Measurements from ENCODE around the gene ARL6IP5. TPM values are rescaled to one million over a fixed set of nuclear protein-coding genes. Genes with fewer than 3 reads are reported as not detected.

ARL6IP5 gene
- total RNA-seq, 1 experiment from 2014 or later, result 41.5 TPM

DNA sequence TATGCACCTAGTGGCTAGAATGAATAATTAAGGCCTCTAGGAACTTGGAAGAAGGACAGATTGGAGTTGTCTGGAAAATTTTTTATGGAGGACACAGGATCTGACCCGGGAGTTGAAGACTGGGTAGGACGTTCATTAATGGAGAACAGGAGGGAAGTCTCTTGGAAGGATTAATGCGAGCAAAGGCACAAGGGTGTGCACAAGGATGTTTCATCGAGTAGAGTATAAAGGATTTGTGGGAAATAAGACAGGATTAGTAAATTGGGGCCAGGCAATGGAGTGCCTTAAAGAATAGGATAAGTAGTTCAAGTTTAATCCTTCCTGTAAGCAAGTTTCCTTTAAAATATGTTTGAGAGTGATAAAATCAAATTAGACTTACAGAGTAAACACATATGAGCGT lies 23.1 kb downstream of the ARL6IP5 start:
- ChIA-PET POLR2A (no interaction called here), CTCF (interaction anchor here (0.7 kb wide), 1 partner anchor 27 kb away, joined by 3 read pairs; no protein-coding TSS in a partner anchor)
- H3K4me3 ChIP-seq (ENCODE audit: low read depth in 2 of 2, low read length in 2 of 2), result no peak overlapping the region
- in situ Hi-C loops (cut with HindIII; ENCODE audit: low pct_unique_long_range_greater_than_20kb, low sequenced_read_pairs), result no loop called here
- no peak for TF ChIP-seq TCF7L2 (IDR thresholded peaks at IDR 0.05; ENCODE audit: low read depth, low read length)
- no peak for TF ChIP-seq POLR2AphosphoS5 (IDR thresholded peaks at IDR 0.05; ENCODE audit: low read depth, low read length)
- TF ChIP-seq, protein P1, sequence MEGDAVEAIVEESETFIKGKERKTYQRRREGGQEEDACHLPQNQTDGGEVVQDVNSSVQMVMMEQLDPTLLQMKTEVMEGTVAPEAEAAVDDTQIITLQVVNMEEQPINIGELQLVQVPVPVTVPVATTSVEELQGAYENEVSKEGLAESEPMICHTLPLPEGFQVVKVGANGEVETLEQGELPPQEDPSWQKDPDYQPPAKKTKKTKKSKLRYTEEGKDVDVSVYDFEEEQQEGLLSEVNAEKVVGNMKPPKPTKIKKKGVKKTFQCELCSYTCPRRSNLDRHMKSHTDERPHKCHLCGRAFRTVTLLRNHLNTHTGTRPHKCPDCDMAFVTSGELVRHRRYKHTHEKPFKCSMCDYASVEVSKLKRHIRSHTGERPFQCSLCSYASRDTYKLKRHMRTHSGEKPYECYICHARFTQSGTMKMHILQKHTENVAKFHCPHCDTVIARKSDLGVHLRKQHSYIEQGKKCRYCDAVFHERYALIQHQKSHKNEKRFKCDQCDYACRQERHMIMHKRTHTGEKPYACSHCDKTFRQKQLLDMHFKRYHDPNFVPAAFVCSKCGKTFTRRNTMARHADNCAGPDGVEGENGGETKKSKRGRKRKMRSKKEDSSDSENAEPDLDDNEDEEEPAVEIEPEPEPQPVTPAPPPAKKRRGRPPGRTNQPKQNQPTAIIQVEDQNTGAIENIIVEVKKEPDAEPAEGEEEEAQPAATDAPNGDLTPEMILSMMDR (IDR thresholded peaks at IDR 0.05), result no peak
- no peak for TF ChIP-seq SIN3A (IDR thresholded peaks at IDR 0.05; ENCODE audit: borderline replicate concordance, insufficient read depth, low read depth, low read length)
- TF ChIP-seq, protein P2, sequence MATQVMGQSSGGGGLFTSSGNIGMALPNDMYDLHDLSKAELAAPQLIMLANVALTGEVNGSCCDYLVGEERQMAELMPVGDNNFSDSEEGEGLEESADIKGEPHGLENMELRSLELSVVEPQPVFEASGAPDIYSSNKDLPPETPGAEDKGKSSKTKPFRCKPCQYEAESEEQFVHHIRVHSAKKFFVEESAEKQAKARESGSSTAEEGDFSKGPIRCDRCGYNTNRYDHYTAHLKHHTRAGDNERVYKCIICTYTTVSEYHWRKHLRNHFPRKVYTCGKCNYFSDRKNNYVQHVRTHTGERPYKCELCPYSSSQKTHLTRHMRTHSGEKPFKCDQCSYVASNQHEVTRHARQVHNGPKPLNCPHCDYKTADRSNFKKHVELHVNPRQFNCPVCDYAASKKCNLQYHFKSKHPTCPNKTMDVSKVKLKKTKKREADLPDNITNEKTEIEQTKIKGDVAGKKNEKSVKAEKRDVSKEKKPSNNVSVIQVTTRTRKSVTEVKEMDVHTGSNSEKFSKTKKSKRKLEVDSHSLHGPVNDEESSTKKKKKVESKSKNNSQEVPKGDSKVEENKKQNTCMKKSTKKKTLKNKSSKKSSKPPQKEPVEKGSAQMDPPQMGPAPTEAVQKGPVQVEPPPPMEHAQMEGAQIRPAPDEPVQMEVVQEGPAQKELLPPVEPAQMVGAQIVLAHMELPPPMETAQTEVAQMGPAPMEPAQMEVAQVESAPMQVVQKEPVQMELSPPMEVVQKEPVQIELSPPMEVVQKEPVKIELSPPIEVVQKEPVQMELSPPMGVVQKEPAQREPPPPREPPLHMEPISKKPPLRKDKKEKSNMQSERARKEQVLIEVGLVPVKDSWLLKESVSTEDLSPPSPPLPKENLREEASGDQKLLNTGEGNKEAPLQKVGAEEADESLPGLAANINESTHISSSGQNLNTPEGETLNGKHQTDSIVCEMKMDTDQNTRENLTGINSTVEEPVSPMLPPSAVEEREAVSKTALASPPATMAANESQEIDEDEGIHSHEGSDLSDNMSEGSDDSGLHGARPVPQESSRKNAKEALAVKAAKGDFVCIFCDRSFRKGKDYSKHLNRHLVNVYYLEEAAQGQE (IDR thresholded peaks at IDR 0.05; ENCODE audit: insufficient read depth in 1 of 2, low read depth in 2 of 2, low read length in 1 of 2), result no peak
- BruUV-seq (replicated peaks), result no TSS peak
- ATAC-seq, result no peak
- no peaks in the 10 kb centered on the region for H3K4me1 ChIP-seq (ENCODE audit: control insufficient read depth, insufficient read depth, low read length)
- no peaks in the 10 kb centered on the region for H3K9me3 ChIP-seq (ENCODE audit: control insufficient read depth, insufficient read depth, low read depth, low read length)
- no peak for DNase-seq (ENCODE audit: low read depth, low spot score)
- H3K27me3 ChIP-seq (ENCODE audit: control insufficient read depth, insufficient read depth, low read length), result no peaks in the 10 kb centered on the region
- intact Hi-C loops (cut with micrococcal nuclease; ENCODE audit: unreplicated experiment), result no loop called here
- no peaks in the 10 kb centered on the region; the same call in 1 of the 2 replicates for H3K36me3 ChIP-seq (ENCODE audit: control insufficient read depth, insufficient read depth, low read length)
- H3K27ac ChIP-seq (ENCODE audit: low read length), result no peak overlapping the region

DNA sequence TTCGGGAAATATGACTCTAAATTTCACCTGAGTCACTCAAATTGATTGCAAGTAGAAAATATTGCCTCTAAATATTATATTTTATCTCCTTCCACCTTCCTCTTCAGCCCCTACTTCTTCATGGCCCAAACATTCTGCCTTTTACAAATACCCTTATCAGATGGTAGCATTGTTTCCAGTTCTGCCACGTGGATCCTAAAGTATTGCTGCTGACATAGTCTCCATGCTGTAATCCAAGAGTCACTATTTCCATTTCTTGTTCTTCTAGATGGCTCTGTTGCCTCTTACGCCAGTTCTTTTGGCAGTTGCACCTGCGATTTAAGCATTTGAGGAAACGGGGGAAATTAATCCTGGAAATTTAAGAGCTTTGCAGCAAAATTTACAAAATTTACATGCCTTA lies 24.1 kb downstream of the ARL6IP5 start:
- H3K4me3 ChIP-seq (ENCODE audit: low read depth in 2 of 2, low read length in 2 of 2), result no peak overlapping the region
- no peak for ATAC-seq
- DNase-seq (ENCODE audit: low read depth, low spot score), result no peak
- H3K27ac ChIP-seq (ENCODE audit: low read length), result no peak overlapping the region
- no TSS peak for BruUV-seq (replicated peaks)
- ChIA-PET POLR2A (no interaction called here), CTCF (no interaction called here)
- in situ Hi-C loops (cut with HindIII; ENCODE audit: low pct_unique_long_range_greater_than_20kb, low sequenced_read_pairs), result no loop called here
- intact Hi-C loops (cut with micrococcal nuclease; ENCODE audit: unreplicated experiment), result no loop called here
- no peaks in the 10 kb centered on the region for H3K9me3 ChIP-seq (ENCODE audit: control insufficient read depth, insufficient read depth, low read depth, low read length)
- no peaks in the 10 kb centered on the region for H3K4me1 ChIP-seq (ENCODE audit: control insufficient read depth, insufficient read depth, low read length)
- no peaks in the 10 kb centered on the region for H3K27me3 ChIP-seq (ENCODE audit: control insufficient read depth, insufficient read depth, low read length)
- no peak for TF ChIP-seq SIN3A (IDR thresholded peaks at IDR 0.05; ENCODE audit: borderline replicate concordance, insufficient read depth, low read depth, low read length)
- TF ChIP-seq, protein P2 (IDR thresholded peaks at IDR 0.05; ENCODE audit: insufficient read depth in 1 of 2, low read depth in 2 of 2, low read length in 1 of 2), result no peak
- no peak for TF ChIP-seq TCF7L2 (IDR thresholded peaks at IDR 0.05; ENCODE audit: low read depth, low read length)
- no peak for TF ChIP-seq POLR2AphosphoS5 (IDR thresholded peaks at IDR 0.05; ENCODE audit: low read depth, low read length)
- TF ChIP-seq, protein P1 (IDR thresholded peaks at IDR 0.05), result no peak
- no peaks in the 10 kb centered on the region; the same call in 1 of the 2 replicates for H3K36me3 ChIP-seq (ENCODE audit: control insufficient read depth, insufficient read depth, low read length)

All from Panc1 (cell line).